KG1 (cell line): ENCODE measurements around the gene SGMS1.
"Not testable (repeated sequence)": the region's sequence is repeated elsewhere in the genome, so short reads cannot be mapped to it uniquely, and the experiment has no call there.

Source experiments
- DNase-seq: peaks from one replicate; lab custom pipeline; 2025; lab: John Stamatoyannopoulos, UW

The SGMS1 gene

GRCh38 chr10:50556237-50557120, 67.3 kb downstream of the SGMS1 start:
- DNase-seq = no peak

GRCh38 chr10:50554995-50555568, 68.7 kb downstream of the SGMS1 start:
- no peak for DNase-seq

- no peak for DNase-seq
Measured at GRCh38 chr10:50554376-50554994, 69.3 kb downstream of the SGMS1 start.

- no peak for DNase-seq
Measured at GRCh38 chr10:50552771-50553535, 70.8 kb downstream of the SGMS1 start.

- DNase-seq = no peak
Measured at GRCh38 chr10:50552308-50552707, 71.4 kb downstream of the SGMS1 start.

GRCh38 chr10:50551894-50552293, 71.9 kb downstream of the SGMS1 start:
- no peak for DNase-seq

- no peak for DNase-seq
Measured at GRCh38 chr10:50550291-50550839, 73.4 kb downstream of the SGMS1 start.

GRCh38 chr10:50549186-50549585, 74.6 kb downstream of the SGMS1 start:
- not testable (repeated sequence) for DNase-seq

GRCh38 chr10:50548481-50548880, 75.3 kb downstream of the SGMS1 start:
- not testable (repeated sequence) for DNase-seq

GRCh38 chr10:50546287-50546686, 77.5 kb downstream of the SGMS1 start:
- DNase-seq = not testable (repeated sequence)

- DNase-seq = no peak
Measured at GRCh38 chr10:50545846-50546245, 77.9 kb downstream of the SGMS1 start.

- no peak for DNase-seq
Measured at GRCh38 chr10:50544857-50545429, 78.8 kb downstream of the SGMS1 start.

GRCh38 chr10:50544095-50544856, 79.5 kb downstream of the SGMS1 start:
- no peak for DNase-seq

GRCh38 chr10:50542871-50543270, 80.9 kb downstream of the SGMS1 start:
- no peak for DNase-seq

- DNase-seq = no peak
Measured at GRCh38 chr10:50541921-50542320, 81.8 kb downstream of the SGMS1 start.

GRCh38 chr10:50541317-50541716, 82.4 kb downstream of the SGMS1 start:
- no peak for DNase-seq

- no peak for DNase-seq
Measured at GRCh38 chr10:50540826-50541122, 83.0 kb downstream of the SGMS1 start.

- DNase-seq = no peak
Measured at GRCh38 chr10:50540069-50540825, 83.5 kb downstream of the SGMS1 start.

GRCh38 chr10:50538555-50539398, 85.0 kb downstream of the SGMS1 start:
- no peak for DNase-seq
